Adrenal gland (tissue), 5 donors: ENCODE results near the gene GCGR.

Source experiments
- POLR2A ChIP-seq, 2 donors: fragments of 450-650 bp; IDR thresholded peaks; one replicate each; pipeline ENCODE4 v1.6.1; 2017; ENCODE audit warnings: antibody characterized with exemption in 2 of 2, mild to moderate bottlenecking in 2 of 2, moderate library complexity in 1 of 2
- TF ChIP-seq, protein P1 (sequence below), 6 experiments: fragments of 450-650 bp in 4 of 6; fragments of 200-600 bp in 2 of 6; sonication (generic) in 1 of 6; IDR thresholded peaks; 1 replicate in 5 of 6; 2 replicates in 1 of 6; pipeline versions ENCODE4 v1.5.1 to v1.8.0; 2016 to 2021; ENCODE audit warnings: antibody characterized with exemption in 6 of 6, mild to moderate bottlenecking in 2 of 6, moderate library complexity in 1 of 6
- donor health status: DM: no; HTN: no; CAD: no.

DNA sequence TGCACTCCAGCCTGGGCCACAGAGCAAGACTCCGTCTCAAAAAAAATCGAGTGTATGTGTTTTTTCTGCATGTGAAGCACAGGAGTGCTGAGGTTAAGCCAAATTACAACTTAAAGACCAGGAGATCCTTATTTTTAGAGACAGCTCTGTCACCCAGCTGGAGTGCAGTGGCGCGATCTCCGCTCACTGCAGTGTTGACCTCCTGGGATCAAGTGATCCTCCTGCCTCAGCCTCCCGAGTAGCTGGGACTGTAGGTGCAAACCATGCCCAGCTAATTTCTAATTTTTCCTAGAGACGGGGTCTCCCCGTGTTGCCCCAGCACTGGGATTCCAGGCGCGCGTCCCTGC, 38.4 kb downstream of the GCGR start:
- TF ChIP-seq POLR2A (IDR thresholded peaks at IDR 0.05) = no peak
- TF ChIP-seq, protein P1, sequence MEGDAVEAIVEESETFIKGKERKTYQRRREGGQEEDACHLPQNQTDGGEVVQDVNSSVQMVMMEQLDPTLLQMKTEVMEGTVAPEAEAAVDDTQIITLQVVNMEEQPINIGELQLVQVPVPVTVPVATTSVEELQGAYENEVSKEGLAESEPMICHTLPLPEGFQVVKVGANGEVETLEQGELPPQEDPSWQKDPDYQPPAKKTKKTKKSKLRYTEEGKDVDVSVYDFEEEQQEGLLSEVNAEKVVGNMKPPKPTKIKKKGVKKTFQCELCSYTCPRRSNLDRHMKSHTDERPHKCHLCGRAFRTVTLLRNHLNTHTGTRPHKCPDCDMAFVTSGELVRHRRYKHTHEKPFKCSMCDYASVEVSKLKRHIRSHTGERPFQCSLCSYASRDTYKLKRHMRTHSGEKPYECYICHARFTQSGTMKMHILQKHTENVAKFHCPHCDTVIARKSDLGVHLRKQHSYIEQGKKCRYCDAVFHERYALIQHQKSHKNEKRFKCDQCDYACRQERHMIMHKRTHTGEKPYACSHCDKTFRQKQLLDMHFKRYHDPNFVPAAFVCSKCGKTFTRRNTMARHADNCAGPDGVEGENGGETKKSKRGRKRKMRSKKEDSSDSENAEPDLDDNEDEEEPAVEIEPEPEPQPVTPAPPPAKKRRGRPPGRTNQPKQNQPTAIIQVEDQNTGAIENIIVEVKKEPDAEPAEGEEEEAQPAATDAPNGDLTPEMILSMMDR (IDR thresholded peaks at IDR 0.05) = no peak
